Osteocyte (in vitro differentiated cells): ENCODE results near the gene NEB. TPM values are rescaled to one million over a fixed set of nuclear protein-coding genes. Genes with fewer than 3 reads are reported as not detected.
"Not testable (repeated sequence)": the region's sequence is repeated elsewhere in the genome, so short reads cannot be mapped to it uniquely, and the experiment has no call there.

ENCODE experiments used
- DNase-seq: peaks from one replicate; pipeline ENCODE4 v3.0.0; 2021; ENCODE audit warnings: mixed read lengths; ENCODE audit not compliant: unreplicated experiment; ENCODE audit errors: extremely low spot score
- H3K27ac Mint-ChIP-seq: one replicate; pipeline ENCODE4 v1.8.0; 2021; ENCODE audit warnings: mild to moderate bottlenecking, mixed read lengths; ENCODE audit not compliant: unreplicated experiment
- H3K27me3 Mint-ChIP-seq: one replicate; pipeline ENCODE4 v1.8.0; 2021; ENCODE audit warnings: mixed read lengths; ENCODE audit not compliant: unreplicated experiment
- H3K36me3 Mint-ChIP-seq: one replicate; pipeline ENCODE4 v1.8.0; 2021; ENCODE audit warnings: mixed read lengths; ENCODE audit not compliant: unreplicated experiment
- H3K4me1 Mint-ChIP-seq: one replicate; pipeline ENCODE4 v1.8.0; 2021; ENCODE audit warnings: mixed read lengths; ENCODE audit not compliant: unreplicated experiment
- H3K4me3 Mint-ChIP-seq: one replicate; pipeline ENCODE4 v1.8.0; 2021; ENCODE audit warnings: mild to moderate bottlenecking, moderate library complexity, mixed read lengths; ENCODE audit not compliant: unreplicated experiment
- H3K9me3 Mint-ChIP-seq: one replicate; pipeline ENCODE4 v1.8.0; 2021; ENCODE audit warnings: mixed read lengths; ENCODE audit not compliant: unreplicated experiment
- total RNA-seq: library from RNA; stranded (reverse); gene quantifications from 2 replicates; pipeline ENCODE4 v1.2.1, GENCODE V29; 2021
- TF ChIP-seq, protein P1 (sequence below): fragments of 200-600 bp; sonication (generic); IDR thresholded peaks from 2 replicates; pipeline ENCODE4 v1.5.0; 2021; ENCODE audit warnings: antibody characterized with exemption, mild to moderate bottlenecking, moderate library complexity

NEB gene
- total RNA-seq, 1 donor from 2014 or later, result 0.40 TPM

DNA sequence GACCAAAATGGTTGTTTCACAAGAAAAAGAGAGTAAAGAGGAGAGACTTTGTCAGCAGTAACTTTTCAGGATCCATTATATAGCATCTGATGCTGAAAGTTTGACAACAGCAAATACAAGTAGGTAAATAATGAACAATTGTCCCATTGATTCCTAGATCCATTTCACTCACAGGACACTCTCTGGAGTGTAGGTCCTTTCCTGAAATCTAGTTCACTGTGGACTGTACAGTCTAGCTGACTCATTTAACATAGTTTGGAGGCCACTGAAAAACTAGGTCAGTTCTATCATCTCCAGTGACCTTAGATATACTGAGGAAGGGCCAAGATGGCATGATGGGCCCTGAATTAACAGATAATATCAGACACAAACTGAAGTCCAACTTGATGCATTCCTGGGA lies 19.3 kb upstream of the NEB start:
- no peaks in the 10 kb centered on the region for H3K36me3 Mint-ChIP-seq
- H3K27ac Mint-ChIP-seq, result no peak overlapping the region
- H3K27me3 Mint-ChIP-seq, result peaks cover 6% of the 10 kb centered on the region
- H3K9me3 Mint-ChIP-seq, result no peaks in the 10 kb centered on the region
- H3K4me3 Mint-ChIP-seq, result no peak overlapping the region
- no peak for DNase-seq
- TF ChIP-seq, protein P1, sequence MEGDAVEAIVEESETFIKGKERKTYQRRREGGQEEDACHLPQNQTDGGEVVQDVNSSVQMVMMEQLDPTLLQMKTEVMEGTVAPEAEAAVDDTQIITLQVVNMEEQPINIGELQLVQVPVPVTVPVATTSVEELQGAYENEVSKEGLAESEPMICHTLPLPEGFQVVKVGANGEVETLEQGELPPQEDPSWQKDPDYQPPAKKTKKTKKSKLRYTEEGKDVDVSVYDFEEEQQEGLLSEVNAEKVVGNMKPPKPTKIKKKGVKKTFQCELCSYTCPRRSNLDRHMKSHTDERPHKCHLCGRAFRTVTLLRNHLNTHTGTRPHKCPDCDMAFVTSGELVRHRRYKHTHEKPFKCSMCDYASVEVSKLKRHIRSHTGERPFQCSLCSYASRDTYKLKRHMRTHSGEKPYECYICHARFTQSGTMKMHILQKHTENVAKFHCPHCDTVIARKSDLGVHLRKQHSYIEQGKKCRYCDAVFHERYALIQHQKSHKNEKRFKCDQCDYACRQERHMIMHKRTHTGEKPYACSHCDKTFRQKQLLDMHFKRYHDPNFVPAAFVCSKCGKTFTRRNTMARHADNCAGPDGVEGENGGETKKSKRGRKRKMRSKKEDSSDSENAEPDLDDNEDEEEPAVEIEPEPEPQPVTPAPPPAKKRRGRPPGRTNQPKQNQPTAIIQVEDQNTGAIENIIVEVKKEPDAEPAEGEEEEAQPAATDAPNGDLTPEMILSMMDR, result no peak
- H3K4me1 Mint-ChIP-seq, result no peaks in the 10 kb centered on the region

DNA sequence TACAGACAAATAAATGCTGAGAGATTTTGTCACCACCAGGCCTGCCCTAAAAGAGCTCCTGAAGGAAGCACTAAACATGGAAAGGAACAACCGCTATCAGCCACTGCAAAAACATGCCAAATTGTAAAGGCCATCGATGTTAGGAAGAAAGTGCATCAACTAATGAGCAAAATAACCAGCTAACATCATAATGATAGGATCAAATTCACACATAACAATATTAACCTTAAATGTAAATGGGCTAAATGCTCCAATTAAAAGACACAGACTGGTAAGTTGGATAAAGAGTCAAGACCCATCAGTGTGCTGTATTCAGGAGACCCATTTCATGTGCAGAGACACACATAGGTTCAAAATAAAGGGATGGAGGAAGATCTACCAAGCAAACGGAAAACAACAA lies 11.0 kb upstream of the NEB start:
- H3K9me3 Mint-ChIP-seq, H3K36me3 Mint-ChIP-seq, H3K27me3 Mint-ChIP-seq, DNase-seq, H3K4me1 Mint-ChIP-seq, H3K27ac Mint-ChIP-seq, H3K4me3 Mint-ChIP-seq: not testable (repeated sequence)

DNA sequence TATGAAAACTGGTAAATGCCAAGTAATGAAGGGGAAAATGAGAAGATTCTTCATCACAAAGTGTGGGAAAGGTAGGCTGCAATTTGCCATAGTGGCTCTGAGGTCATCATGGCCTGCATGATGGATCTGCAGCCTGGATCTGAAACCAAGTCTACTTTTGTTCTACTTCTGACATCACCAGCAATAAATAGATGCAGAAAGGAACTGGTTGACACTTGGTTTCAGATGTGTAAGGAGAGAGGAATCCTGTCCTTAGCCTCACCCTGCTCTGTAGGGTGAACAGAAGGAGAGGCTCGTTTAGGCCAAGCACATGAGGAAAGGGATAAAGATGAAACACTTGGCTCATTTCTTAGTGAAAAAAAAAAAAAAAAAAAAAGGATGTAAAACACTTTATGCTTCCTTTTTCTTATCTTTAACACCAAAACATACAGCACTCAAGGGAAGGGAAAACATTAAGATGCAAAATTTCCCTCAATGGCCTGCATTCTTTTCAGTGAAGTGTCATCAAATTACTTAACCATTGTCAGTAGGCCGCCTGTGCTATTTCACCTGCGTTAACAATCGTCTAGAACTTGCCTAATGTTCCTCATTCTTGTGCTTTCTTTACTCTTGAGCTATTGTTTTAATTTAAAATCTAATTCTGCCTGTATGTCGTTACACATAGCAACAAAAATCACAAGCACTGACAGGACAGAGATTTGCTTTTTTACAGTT lies 3.9 kb downstream of the NEB start:
- Mint-ChIP-seq H3K9me3 (no peaks in the 10 kb centered on the region), H3K4me3 (no peak overlapping the region), H3K27me3 (peaks cover 60% of the 10 kb centered on the region), H3K27ac (no peak overlapping the region), H3K36me3 (no peaks in the 10 kb centered on the region), H3K4me1 (no peaks in the 10 kb centered on the region)
- no peak for DNase-seq
- TF ChIP-seq, protein P1, result no peak

DNA sequence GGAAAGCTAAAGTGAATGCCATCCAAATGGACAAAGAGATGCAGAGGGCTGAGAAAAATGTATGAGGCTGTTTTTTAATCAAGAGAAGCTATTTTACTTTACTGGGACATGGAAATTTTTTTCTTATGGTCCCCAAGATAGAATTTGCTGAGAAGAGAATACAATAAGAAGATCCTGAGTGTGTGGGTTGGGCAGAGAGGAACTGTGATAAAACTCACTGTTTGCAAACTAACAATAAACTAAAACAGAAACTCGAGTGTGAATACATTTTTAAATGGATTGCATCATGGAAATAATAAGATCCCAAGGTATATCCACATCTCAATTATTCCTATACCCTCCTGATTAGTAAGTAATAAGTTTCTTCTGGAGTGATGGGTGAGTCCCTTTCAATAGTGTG lies 4.4 kb downstream of the NEB start:
- Mint-ChIP-seq H3K36me3 (no peaks in the 10 kb centered on the region), H3K9me3 (no peaks in the 10 kb centered on the region), H3K27ac (no peak overlapping the region), H3K4me1 (no peaks in the 10 kb centered on the region), H3K27me3 (peaks cover 58% of the 10 kb centered on the region), H3K4me3 (no peak overlapping the region)
- DNase-seq, result no peak
- TF ChIP-seq, protein P1, result no peak

DNA sequence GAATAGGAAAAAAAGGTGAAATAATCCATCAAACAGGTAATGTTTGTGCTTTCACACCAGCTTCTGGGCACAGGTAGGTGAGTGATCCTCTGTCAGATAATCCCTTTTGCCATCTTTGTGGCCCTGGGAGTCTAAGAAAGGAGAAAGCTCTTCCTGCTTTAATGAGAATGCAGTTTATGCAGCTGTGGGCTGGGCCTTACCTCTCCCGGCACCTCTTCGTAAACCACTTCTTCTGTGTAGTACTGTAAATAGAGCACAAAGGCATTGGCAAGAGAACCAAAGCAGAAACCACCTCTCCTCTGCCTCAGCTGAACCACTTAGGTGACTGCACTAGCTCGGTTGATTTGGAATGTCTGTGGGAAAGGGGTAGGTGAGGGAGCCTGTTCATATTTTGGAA lies 4.9 kb downstream of the NEB start:
- Mint-ChIP-seq H3K4me1 (no peaks in the 10 kb centered on the region), H3K27me3 (peaks cover 54% of the 10 kb centered on the region), H3K36me3 (no peaks in the 10 kb centered on the region), H3K9me3 (no peaks in the 10 kb centered on the region), H3K4me3 (no peak overlapping the region), H3K27ac (no peak overlapping the region)
- TF ChIP-seq, protein P1, result no peak
- DNase-seq, result no peak
